PC-3 (cell line): ENCODE measurements around the gene NOS1. TPM values are rescaled to one million over a fixed set of nuclear protein-coding genes. Genes with fewer than 3 reads are reported as not detected.

Experiments used
- ATAC-seq: fragments of 200-7000 bp; cut with Tn5 transposase; 2 replicates; pipeline ENCODE4 v1.9.1; 2020; ENCODE audit warnings: mild to moderate bottlenecking, moderate library complexity
- BruUV-seq: library from RNA; stranded (reverse); fragments of 400-500 nt; replicated peaks from 2 replicates; lab custom pipeline; 2021; lab: Mats Ljungman, UMichigan
- CTCF ChIA-PET: fragments of 300-600 bp; sonication (Branson Sonifier 250); formaldehyde crosslinking; loops from one replicate; lab custom pipeline; 2022; ENCODE audit warnings: antibody characterized with exemption; lab: Charles Lee
- POLR2A ChIA-PET: fragments of 300-600 bp; sonication (Branson Sonifier 250); formaldehyde crosslinking; loops from one replicate; lab custom pipeline; 2022; ENCODE audit warnings: antibody characterized with exemption; ENCODE audit not compliant: unreplicated experiment; lab: Charles Lee
- DNase-seq: peaks from one replicate; pipeline ENCODE4 v3.0.0-alpha.2; 2015
- H2AFZ ChIP-seq: fragments of 300-600 bp; sonication (generic); 2 replicates; pipeline ENCODE4 v1.6.0; 2016; ENCODE audit warnings: antibody characterized with exemption, low read length
- H3F3A ChIP-seq: fragments of 300-600 bp; sonication (generic); one replicate; pipeline ENCODE4 v1.6.0; 2017; ENCODE audit warnings: antibody characterized with exemption, low read length, control low read depth, mild to moderate bottlenecking; ENCODE audit not compliant: unreplicated experiment
- H3K27ac ChIP-seq: fragments of 300-600 bp; sonication (generic); 2 replicates; pipeline ENCODE4 v1.5.1; 2016; ENCODE audit warnings: mild to moderate bottlenecking, low read length
- H3K27me3 ChIP-seq: fragments of 300-600 bp; sonication (generic); 2 replicates; pipeline ENCODE4 v1.6.1; 2016; ENCODE audit warnings: low read length, mixed read lengths
- H3K36me3 ChIP-seq: fragments of 300-600 bp; sonication (generic); 2 replicates; pipeline ENCODE4 v1.6.1; 2016; ENCODE audit warnings: low read depth, mixed run types, low read length, mixed read lengths
- H3K4me1 ChIP-seq: fragments of 300-600 bp; sonication (generic); 2 replicates; pipeline ENCODE4 v1.5.1; 2016; ENCODE audit warnings: low read length; ENCODE audit not compliant: insufficient read depth
- H3K4me2 ChIP-seq: fragments of 300-600 bp; sonication (generic); 2 replicates; pipeline ENCODE4 v1.6.0; 2016; ENCODE audit warnings: low read length
- H3K4me3 ChIP-seq: fragments of 300-600 bp; sonication (generic); 2 replicates; pipeline ENCODE4 v1.5.1; 2016; ENCODE audit warnings: mild to moderate bottlenecking, low read length, mixed read lengths
- H3K79me2 ChIP-seq: fragments of 300-600 bp; sonication (generic); 2 replicates; pipeline ENCODE4 v1.6.1; 2017; ENCODE audit warnings: low read length, mixed read lengths
- H3K9ac ChIP-seq: fragments of 300-600 bp; sonication (generic); 2 replicates; pipeline ENCODE4 v1.6.0; 2016; ENCODE audit warnings: mild to moderate bottlenecking, low read length
- H3K9me2 ChIP-seq: fragments of 300-600 bp; sonication (generic); replicated peaks from 2 replicates; pipeline ENCODE4 v1.6.1; 2016; ENCODE audit warnings: mixed run types, low read length, mixed read lengths
- H3K9me3 ChIP-seq: fragments of 300-600 bp; sonication (generic); 2 replicates; pipeline ENCODE4 v1.6.1; 2016; ENCODE audit warnings: low read length, mixed read lengths
- H4K20me1 ChIP-seq: fragments of 300-600 bp; sonication (generic); 2 replicates; pipeline ENCODE4 v1.6.1; 2016; ENCODE audit warnings: low read length, mixed read lengths
- CTCF ChIP-seq: fragments of 300-600 bp; sonication (generic); conservative IDR thresholded peaks from 2 replicates; pipeline ENCODE4 v1.5.1; 2017; ENCODE audit warnings: antibody characterized with exemption, low read depth, mild to moderate bottlenecking, low read length
- EZH2 ChIP-seq: fragments of 300-600 bp; sonication (generic); IDR thresholded peaks from one replicate; pipeline ENCODE4 v1.6.1; 2017; ENCODE audit warnings: antibody characterized with exemption, mild to moderate bottlenecking, low read length; ENCODE audit not compliant: unreplicated experiment
- EZH2phosphoT487 ChIP-seq: fragments of 300-600 bp; sonication (generic); IDR thresholded peaks from 2 replicates; pipeline ENCODE4 v1.6.1; 2018; ENCODE audit warnings: mild to moderate bottlenecking, antibody characterized with exemption, low read length, borderline replicate concordance
- intact Hi-C: fragments of 100-400 bp; cut with micrococcal nuclease; formaldehyde crosslinking; loops from 2 replicates; pipeline ENCODE4 v1.9.0; 2023
- total RNA-seq: library from RNA; depleted of rRNA; stranded (reverse); fragments of >200 nt; gene quantifications from 2 replicates; pipeline ENCODE4 v1.2.3, GENCODE V29; 2014

The NOS1 gene
- total RNA-seq, 1 experiment from 2014 or later = 0.11 TPM

- CTCF ChIA-PET = no interaction called here
- H3K9ac ChIP-seq = no peak overlapping the region
- H3K36me3 ChIP-seq = no peaks in the 10 kb centered on the region
- no peaks in the 10 kb centered on the region for H3K27me3 ChIP-seq
- no peak overlapping the region for H2AFZ ChIP-seq
- H3K27ac ChIP-seq = no peak overlapping the region
- ATAC-seq = no peak
- no peaks in the 10 kb centered on the region for H4K20me1 ChIP-seq
- DNase-seq = no peak
- H3K4me3 ChIP-seq = no peak overlapping the region
- H3F3A ChIP-seq = no peaks in the 10 kb centered on the region
- H3K9me2 ChIP-seq = no peaks in the 10 kb centered on the region
- no TSS peak for BruUV-seq
- no peaks in the 10 kb centered on the region for H3K4me1 ChIP-seq
- H3K9me3 ChIP-seq = no peaks in the 10 kb centered on the region
- POLR2A ChIA-PET = no interaction called here
- TF ChIP-seq EZH2phosphoT487 (no peak), CTCF (no peak), EZH2 (no peak)
- H3K79me2 ChIP-seq = no peaks in the 10 kb centered on the region
- no peak overlapping the region for H3K4me2 ChIP-seq
- intact Hi-C loops = no loop called here
Measured at GRCh38 chr12:117279606-117280005, 81.8 kb downstream of the NOS1 start.

- intact Hi-C loops = no loop called here
Measured at GRCh38 chr12:117277875-117278274, 83.6 kb downstream of the NOS1 start.

More at GRCh38 chr12:117277875-117278274, 83.6 kb downstream of the NOS1 start:
- no peaks in the 10 kb centered on the region for H3K9me3 ChIP-seq
- POLR2A ChIA-PET = no interaction called here
- H3K9me2 ChIP-seq = no peaks in the 10 kb centered on the region
- BruUV-seq = no TSS peak
- H3K27ac ChIP-seq = no peak overlapping the region
- no peak overlapping the region for H3K4me2 ChIP-seq
- no peaks in the 10 kb centered on the region for H3F3A ChIP-seq
- no peaks in the 10 kb centered on the region for H4K20me1 ChIP-seq
- no peaks in the 10 kb centered on the region for H3K79me2 ChIP-seq
- H3K4me1 ChIP-seq = no peaks in the 10 kb centered on the region
- TF ChIP-seq CTCF = no peak
- no peak for TF ChIP-seq EZH2phosphoT487
- TF ChIP-seq EZH2 = no peak
- H3K36me3 ChIP-seq = no peaks in the 10 kb centered on the region
- ATAC-seq (no peak), DNase-seq (no peak)
- no peaks in the 10 kb centered on the region for H3K27me3 ChIP-seq
- H3K9ac ChIP-seq = no peak overlapping the region
- no peak overlapping the region for H2AFZ ChIP-seq
- CTCF ChIA-PET = no interaction called here
- H3K4me3 ChIP-seq = no peak overlapping the region
